Measurements from ENCODE around the gene AFTPH. TPM values are rescaled to one million over a fixed set of nuclear protein-coding genes. Genes with fewer than 3 reads are reported as not detected.

The AFTPH gene
- total RNA-seq, 1 experiment from 2014 or later: 40.5 TPM

GRCh38 chr2:64582774-64583340, 58.7 kb downstream of the AFTPH start:
- Histone ChIP-seq H3K27ac (no peak overlapping the region), H3F3A (ENCODE audit: insufficient read depth, low read depth) (peaks cover 4% of the 10 kb centered on the region; the same call in 1 of the 2 replicates), H4K20me1 (ENCODE audit: insufficient read depth) (no peaks in the 10 kb centered on the region), H3K79me2 (ENCODE audit: low read depth) (no peaks in the 10 kb centered on the region), H3K4me1 (replicated peaks; ENCODE audit: insufficient read depth) (no peaks in the 10 kb centered on the region), H3K9me2 (ENCODE audit: insufficient read depth) (no peaks in the 10 kb centered on the region), H3K9me3 (ENCODE audit: insufficient read depth, low read depth) (no peaks in the 10 kb centered on the region), H3K27me3 (ENCODE audit: insufficient read depth, low read depth) (no peaks in the 10 kb centered on the region), H2AFZ (no peak overlapping the region), H3K4me2 (no peak overlapping the region), H3K4me3 (no peak overlapping the region), H3K36me3 (ENCODE audit: low read depth) (peaks cover 28% of the 10 kb centered on the region; the same call in 1 of the 2 replicates)
- intact Hi-C loops (cut with micrococcal nuclease; ENCODE audit: unreplicated experiment): no loop called here
- ChIA-PET CTCF (interaction anchor here (0.6 kb wide), 1 partner anchor 335 kb away, joined by 15 read pairs; no protein-coding TSS in a partner anchor), POLR2A (ENCODE audit: unreplicated experiment) (interaction anchor here (0.7 kb wide), 2 partner anchors 155 to 286 kb away, joined by 7 to 41 read pairs; no protein-coding TSS in a partner anchor)
- no peak for DNase-seq
- TF ChIP-seq, protein P1, sequence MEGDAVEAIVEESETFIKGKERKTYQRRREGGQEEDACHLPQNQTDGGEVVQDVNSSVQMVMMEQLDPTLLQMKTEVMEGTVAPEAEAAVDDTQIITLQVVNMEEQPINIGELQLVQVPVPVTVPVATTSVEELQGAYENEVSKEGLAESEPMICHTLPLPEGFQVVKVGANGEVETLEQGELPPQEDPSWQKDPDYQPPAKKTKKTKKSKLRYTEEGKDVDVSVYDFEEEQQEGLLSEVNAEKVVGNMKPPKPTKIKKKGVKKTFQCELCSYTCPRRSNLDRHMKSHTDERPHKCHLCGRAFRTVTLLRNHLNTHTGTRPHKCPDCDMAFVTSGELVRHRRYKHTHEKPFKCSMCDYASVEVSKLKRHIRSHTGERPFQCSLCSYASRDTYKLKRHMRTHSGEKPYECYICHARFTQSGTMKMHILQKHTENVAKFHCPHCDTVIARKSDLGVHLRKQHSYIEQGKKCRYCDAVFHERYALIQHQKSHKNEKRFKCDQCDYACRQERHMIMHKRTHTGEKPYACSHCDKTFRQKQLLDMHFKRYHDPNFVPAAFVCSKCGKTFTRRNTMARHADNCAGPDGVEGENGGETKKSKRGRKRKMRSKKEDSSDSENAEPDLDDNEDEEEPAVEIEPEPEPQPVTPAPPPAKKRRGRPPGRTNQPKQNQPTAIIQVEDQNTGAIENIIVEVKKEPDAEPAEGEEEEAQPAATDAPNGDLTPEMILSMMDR (conservative IDR thresholded peaks at IDR 0.05): no peak
- no peak for TF ChIP-seq EZH2 (IDR thresholded peaks at IDR 0.05; ENCODE audit: low read depth)
- BruUV-seq (replicated peaks): no TSS peak

DNA sequence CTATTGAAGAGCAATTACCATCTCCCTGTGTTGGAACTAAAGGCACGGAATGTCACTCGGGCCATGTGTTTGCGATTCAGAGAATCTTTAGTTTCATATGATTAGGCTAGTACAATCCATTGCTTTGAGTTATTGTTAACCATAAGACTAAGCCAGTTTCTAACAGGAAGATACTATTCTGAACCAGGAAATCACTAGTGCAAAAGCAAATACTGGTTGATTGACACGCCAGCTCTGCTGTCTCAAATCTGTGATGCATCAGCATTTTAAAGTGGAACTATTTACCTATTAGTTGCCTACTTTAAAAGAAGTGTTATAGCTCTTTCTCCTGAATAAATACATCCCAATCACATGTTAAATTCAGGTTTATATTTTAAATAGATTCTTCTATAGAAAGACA, 61.9 kb downstream of the AFTPH start:
- no peaks in the 10 kb centered on the region for H3K4me1 ChIP-seq (replicated peaks; ENCODE audit: insufficient read depth)
- H3K9me2 ChIP-seq (ENCODE audit: insufficient read depth): no peaks in the 10 kb centered on the region
- H2AFZ ChIP-seq: no peak overlapping the region
- H3F3A ChIP-seq (ENCODE audit: insufficient read depth, low read depth): peaks cover 4% of the 10 kb centered on the region; the same call in 1 of the 2 replicates
- ChIA-PET CTCF (interaction anchor here (1.1 kb wide), 1 partner anchor 63 kb away, joined by 5 read pairs; no protein-coding TSS in a partner anchor), POLR2A (ENCODE audit: unreplicated experiment) (interaction anchor here (0.6 kb wide), 1 partner anchor 653 kb away, joined by 9 read pairs; no protein-coding TSS in a partner anchor)
- no TSS peak for BruUV-seq (replicated peaks)
- H3K27me3 ChIP-seq (ENCODE audit: insufficient read depth, low read depth): no peaks in the 10 kb centered on the region
- no peak for DNase-seq
- H3K4me3 ChIP-seq: no peak overlapping the region
- intact Hi-C loops (cut with micrococcal nuclease; ENCODE audit: unreplicated experiment): loop anchor here (2.0 to 5.0 kb wide), 4 partner anchors 165 to 456 kb away; no protein-coding TSS in a partner anchor
- H3K79me2 ChIP-seq (ENCODE audit: low read depth): no peaks in the 10 kb centered on the region
- peaks cover 20% of the 10 kb centered on the region for H3K36me3 ChIP-seq (ENCODE audit: low read depth)
- H3K27ac ChIP-seq: no peak overlapping the region
- H3K4me2 ChIP-seq: no peak overlapping the region
- TF ChIP-seq EZH2 (IDR thresholded peaks at IDR 0.05; ENCODE audit: low read depth): no peak
- TF ChIP-seq, protein P1 (conservative IDR thresholded peaks at IDR 0.05): no peak
- H3K9me3 ChIP-seq (ENCODE audit: insufficient read depth, low read depth): no peaks in the 10 kb centered on the region
- H4K20me1 ChIP-seq (ENCODE audit: insufficient read depth): no peaks in the 10 kb centered on the region

DNA sequence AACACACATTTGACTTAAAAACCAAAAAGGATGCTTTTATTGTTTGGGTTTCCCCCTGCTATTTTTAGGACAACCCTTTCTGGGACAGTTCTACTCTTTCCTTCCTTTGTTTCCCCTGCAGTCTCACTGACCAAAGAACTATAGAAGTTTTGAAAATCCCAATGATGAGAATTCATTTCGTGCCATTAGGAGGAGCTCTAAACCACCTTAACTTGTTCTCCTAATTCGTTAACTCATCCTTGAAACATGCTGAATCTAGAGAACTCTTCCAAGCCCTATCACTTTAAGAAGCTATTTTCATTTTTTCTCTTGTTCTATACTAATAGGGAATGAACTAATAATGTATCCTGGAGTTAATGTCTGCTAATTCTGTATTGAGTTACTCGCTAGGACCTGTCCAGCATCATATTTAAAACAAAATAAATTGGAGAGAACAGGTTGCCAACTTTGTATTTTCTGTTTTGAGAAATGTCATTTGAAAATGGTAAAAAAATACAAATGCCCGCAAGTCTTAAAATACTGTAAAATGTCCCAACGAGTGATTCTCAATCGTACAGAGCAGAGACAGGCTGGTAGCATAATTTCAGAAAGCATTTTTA, 62.9 kb downstream of the AFTPH start:
- Histone ChIP-seq H3K4me1 (replicated peaks; ENCODE audit: insufficient read depth) (no peaks in the 10 kb centered on the region), H3F3A (ENCODE audit: insufficient read depth, low read depth) (peaks cover 4% of the 10 kb centered on the region; the same call in 1 of the 2 replicates), H4K20me1 (ENCODE audit: insufficient read depth) (no peaks in the 10 kb centered on the region), H3K27me3 (ENCODE audit: insufficient read depth, low read depth) (no peaks in the 10 kb centered on the region), H3K27ac (no peak overlapping the region), H3K4me2 (no peak overlapping the region), H3K9me3 (ENCODE audit: insufficient read depth, low read depth) (no peaks in the 10 kb centered on the region), H2AFZ (no peak overlapping the region), H3K36me3 (ENCODE audit: low read depth) (peaks cover 21% of the 10 kb centered on the region), H3K9me2 (ENCODE audit: insufficient read depth) (no peaks in the 10 kb centered on the region), H3K4me3 (no peak overlapping the region), H3K79me2 (ENCODE audit: low read depth) (no peaks in the 10 kb centered on the region)
- no TSS peak for BruUV-seq (replicated peaks)
- POLR2A ChIA-PET (ENCODE audit: unreplicated experiment): no interaction called here
- TF ChIP-seq, protein P1 (conservative IDR thresholded peaks at IDR 0.05): peak; percentile 88
- TF ChIP-seq EZH2 (IDR thresholded peaks at IDR 0.05; ENCODE audit: low read depth): no peak
- CTCF ChIA-PET: interaction anchor here (0.6 to 1.4 kb wide), 13 partner anchors 47 to 931 kb away, joined by 3 to 6 read pairs (median 4); no protein-coding TSS in a partner anchor
- peak in 1 of 2 experiments; percentile 49 for DNase-seq
- intact Hi-C loops (cut with micrococcal nuclease; ENCODE audit: unreplicated experiment): loop anchor here (1.0 to 5.0 kb wide), 8 partner anchors 59 to 455 kb away; no protein-coding TSS in a partner anchor
